CD4-positive, alpha-beta T cell (primary cell): ENCODE measurements around the gene MRPL19. TPM values are rescaled to one million over a fixed set of nuclear protein-coding genes. Genes with fewer than 3 reads are reported as not detected.

ENCODE experiments used
- ATAC-seq: fragments of 200-7000 bp; cut with Tn5 transposase; one replicate; pipeline ENCODE4 v1.10.0; 2022; ENCODE audit warnings: mild to moderate bottlenecking; ENCODE audit not compliant: poor library complexity
- CTCF ChIA-PET: fragments of 350-600 bp; sonication (Branson Sonifier 250); formaldehyde crosslinking; loops from one replicate; lab custom pipeline; 2021; ENCODE audit warnings: antibody characterized with exemption, inconsistent platforms; lab: Charles Lee
- POLR2A ChIA-PET: fragments of 350-600 bp; sonication (Branson Sonifier 250); formaldehyde crosslinking; loops from one replicate; lab custom pipeline; 2021; ENCODE audit warnings: antibody characterized with exemption, inconsistent platforms; lab: Charles Lee
- DNase-seq, 14 experiments: peaks; one replicate each; pipeline ENCODE4 v3.0.0-alpha.2; 2013 to 2020; ENCODE audit warnings: mixed read lengths in 2 of 14
- H3K27ac ChIP-seq, 2 donors: one replicate each; pipeline versions ENCODE4 v1.5.1 to v1.7.0; 2013; ENCODE audit warnings: low read length in 2 of 2, low read depth in 1 of 2, mild to moderate bottlenecking in 1 of 2
- H3K27me3 ChIP-seq, 2 experiments: 1 replicate in 1 of 2; 2 replicates in 1 of 2; pipeline versions ENCODE4 v1.6.1 to v1.7.0; 2013; ENCODE audit warnings: low read length in 2 of 2, control low read depth in 1 of 2, mild to moderate bottlenecking in 1 of 2, moderate library complexity in 1 of 2; ENCODE audit not compliant: insufficient read depth in 2 of 2, control insufficient read depth in 1 of 2
- H3K36me3 ChIP-seq: one replicate; pipeline ENCODE4 v1.6.1; 2013; ENCODE audit warnings: low read length, control low read depth; ENCODE audit not compliant: insufficient read depth
- H3K4me1 ChIP-seq: one replicate; pipeline ENCODE4 v1.6.1; 2013; ENCODE audit warnings: low read length, control low read depth; ENCODE audit not compliant: insufficient read depth
- H3K4me3 ChIP-seq: one replicate; pipeline ENCODE4 v1.5.1; 2013; ENCODE audit warnings: mild to moderate bottlenecking, low read length, moderate library complexity
- H3K9me3 ChIP-seq, 2 experiments: 1 replicate in 1 of 2; 2 replicates in 1 of 2; pipeline versions ENCODE4 v1.6.1 to v1.7.0; 2013; ENCODE audit warnings: low read length in 2 of 2, mild to moderate bottlenecking in 2 of 2, control low read depth in 1 of 2, moderate library complexity in 1 of 2; ENCODE audit not compliant: control insufficient read depth in 1 of 2, insufficient read depth in 1 of 2
- H3K27ac Mint-ChIP-seq: one replicate; pipeline ENCODE4 v1.8.0; 2020; ENCODE audit warnings: mixed read lengths
- H3K27me3 Mint-ChIP-seq: one replicate; pipeline ENCODE4 v1.8.0; 2021; ENCODE audit warnings: mixed read lengths
- H3K36me3 Mint-ChIP-seq: one replicate; pipeline ENCODE4 v1.8.0; 2021; ENCODE audit warnings: low read depth, mixed read lengths
- H3K4me1 Mint-ChIP-seq: one replicate; pipeline ENCODE4 v1.8.0; 2021; ENCODE audit warnings: low read depth, mixed read lengths
- H3K4me3 Mint-ChIP-seq: one replicate; pipeline ENCODE4 v1.8.0; 2020; ENCODE audit warnings: mild to moderate bottlenecking, mixed read lengths
- H3K9me3 Mint-ChIP-seq: one replicate; pipeline ENCODE4 v1.8.0; 2020; ENCODE audit warnings: mixed read lengths
- intact Hi-C, 2 experiments: fragments of 100-400 bp; cut with DNase I in 1 of 2; cut with micrococcal nuclease in 1 of 2; formaldehyde crosslinking; loops; one replicate each; pipeline versions ENCODE4 v1.15.1 to v1.9.0; 2023 to 2025; cut with DNase I, micrococcal nuclease
- total RNA-seq, 174 experiments: library from RNA in 2 of 174; stranded (reverse) in 2 of 174; gene quantifications; one replicate each; pipeline ENCODE4 v1.2.3 and lab custom pipeline; 2021 to 2026
- TF ChIP-seq, protein P1 (sequence below): fragments of 200-600 bp; IDR thresholded peaks from one replicate; pipeline ENCODE4 v1.8.0; 2022; ENCODE audit warnings: antibody characterized with exemption, mild to moderate bottlenecking

The MRPL19 gene
- total RNA-seq, 2 experiments from 2014 or later, result 10.7 to 14.9 TPM

DNA sequence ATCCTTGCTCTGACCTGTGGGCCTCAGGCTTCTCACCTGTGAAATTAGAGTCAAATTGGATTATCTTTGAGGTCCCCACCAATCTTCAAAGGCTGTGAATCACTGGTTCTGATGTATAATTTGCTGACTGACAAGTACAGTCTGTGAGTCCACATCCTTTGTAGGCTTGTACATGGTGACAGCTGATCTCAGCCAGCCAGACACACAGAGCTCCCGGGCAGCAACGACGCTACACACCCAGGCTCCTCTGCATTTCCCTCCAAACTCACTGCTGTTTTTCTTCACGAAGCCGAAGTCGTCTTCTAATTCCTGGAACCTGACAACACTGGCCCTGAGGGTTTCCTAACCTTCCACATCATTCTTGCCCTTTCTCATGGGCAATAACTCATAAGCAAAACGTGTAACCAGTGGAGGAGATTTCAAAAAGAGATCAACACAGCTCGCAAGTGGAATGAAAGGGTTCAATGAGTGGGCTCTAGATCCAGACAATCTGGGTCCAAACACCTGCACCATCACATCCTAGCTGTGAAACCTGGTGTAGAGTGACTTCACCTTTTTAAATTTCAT lies 47.9 kb upstream of the MRPL19 start:
- no peaks in the 10 kb centered on the region for H3K4me1 Mint-ChIP-seq
- H3K27ac Mint-ChIP-seq, result no peak overlapping the region
- intact Hi-C loops, result no loop called here
- Histone ChIP-seq H3K27me3 (no peaks in the 10 kb centered on the region), H3K4me1 (no peaks in the 10 kb centered on the region), H3K9me3 (peaks cover 0 to 5% of the 10 kb centered on the region in 2 experiments), H3K4me3 (no peak overlapping the region), H3K36me3 (no peaks in the 10 kb centered on the region), H3K27ac (no peak overlapping the region)
- TF ChIP-seq, protein P1, sequence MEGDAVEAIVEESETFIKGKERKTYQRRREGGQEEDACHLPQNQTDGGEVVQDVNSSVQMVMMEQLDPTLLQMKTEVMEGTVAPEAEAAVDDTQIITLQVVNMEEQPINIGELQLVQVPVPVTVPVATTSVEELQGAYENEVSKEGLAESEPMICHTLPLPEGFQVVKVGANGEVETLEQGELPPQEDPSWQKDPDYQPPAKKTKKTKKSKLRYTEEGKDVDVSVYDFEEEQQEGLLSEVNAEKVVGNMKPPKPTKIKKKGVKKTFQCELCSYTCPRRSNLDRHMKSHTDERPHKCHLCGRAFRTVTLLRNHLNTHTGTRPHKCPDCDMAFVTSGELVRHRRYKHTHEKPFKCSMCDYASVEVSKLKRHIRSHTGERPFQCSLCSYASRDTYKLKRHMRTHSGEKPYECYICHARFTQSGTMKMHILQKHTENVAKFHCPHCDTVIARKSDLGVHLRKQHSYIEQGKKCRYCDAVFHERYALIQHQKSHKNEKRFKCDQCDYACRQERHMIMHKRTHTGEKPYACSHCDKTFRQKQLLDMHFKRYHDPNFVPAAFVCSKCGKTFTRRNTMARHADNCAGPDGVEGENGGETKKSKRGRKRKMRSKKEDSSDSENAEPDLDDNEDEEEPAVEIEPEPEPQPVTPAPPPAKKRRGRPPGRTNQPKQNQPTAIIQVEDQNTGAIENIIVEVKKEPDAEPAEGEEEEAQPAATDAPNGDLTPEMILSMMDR, result no peak
- H3K27me3 Mint-ChIP-seq, result peaks cover 4% of the 10 kb centered on the region
- ATAC-seq (no peak), DNase-seq (no peak)
- CTCF ChIA-PET, result no interaction called here
- no peak overlapping the region for H3K4me3 Mint-ChIP-seq
- no peaks in the 10 kb centered on the region for H3K36me3 Mint-ChIP-seq
- POLR2A ChIA-PET, result no interaction called here
- no peaks in the 10 kb centered on the region for H3K9me3 Mint-ChIP-seq

DNA sequence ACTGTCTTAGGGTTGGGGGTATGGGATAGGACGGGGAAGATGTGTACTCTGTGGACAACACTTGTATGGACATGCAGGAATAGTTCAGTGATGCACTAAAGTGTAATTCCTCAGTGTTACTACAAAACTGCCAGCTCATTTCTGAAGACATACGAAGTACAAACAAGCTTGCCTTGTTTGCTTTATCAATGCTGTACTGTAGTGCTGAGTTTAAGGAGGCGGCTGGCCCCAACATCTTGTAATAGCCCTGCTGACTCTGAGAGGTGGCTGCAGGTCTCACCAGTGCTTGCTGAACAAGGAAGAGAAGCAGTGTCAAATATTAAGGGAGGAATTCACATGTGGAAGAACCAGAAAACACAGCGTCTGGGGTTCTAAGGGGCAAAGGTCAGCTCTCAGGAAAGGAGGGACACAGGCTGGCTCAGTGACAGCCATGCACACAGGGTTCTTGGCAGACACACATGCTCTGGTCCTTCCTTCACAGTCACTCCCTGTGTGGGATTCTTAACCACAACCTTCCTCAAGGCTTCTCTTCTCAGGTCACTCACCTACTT lies 46.0 kb upstream of the MRPL19 start:
- CTCF ChIA-PET, result no interaction called here
- POLR2A ChIA-PET, result no interaction called here
- H3K36me3 ChIP-seq, result no peaks in the 10 kb centered on the region
- TF ChIP-seq, protein P1, result no peak
- no peak overlapping the region for H3K4me3 ChIP-seq
- Mint-ChIP-seq H3K4me3 (no peak overlapping the region), H3K4me1 (no peaks in the 10 kb centered on the region), H3K36me3 (no peaks in the 10 kb centered on the region), H3K27me3 (peaks cover 15% of the 10 kb centered on the region), H3K27ac (no peak overlapping the region), H3K9me3 (no peaks in the 10 kb centered on the region)
- H3K4me1 ChIP-seq, result no peaks in the 10 kb centered on the region
- H3K27me3 ChIP-seq, result peaks cover 0 to 2% of the 10 kb centered on the region in 2 experiments
- H3K9me3 ChIP-seq, result peaks cover 0 to 5% of the 10 kb centered on the region in 2 experiments
- intact Hi-C loops, result loop anchor here in 1 of 2 experiments (10.0 kb wide), 1 partner anchor 536 kb away; no protein-coding TSS in a partner anchor
- no peak overlapping the region for H3K27ac ChIP-seq
- no peak for DNase-seq
- no peak for ATAC-seq

DNA sequence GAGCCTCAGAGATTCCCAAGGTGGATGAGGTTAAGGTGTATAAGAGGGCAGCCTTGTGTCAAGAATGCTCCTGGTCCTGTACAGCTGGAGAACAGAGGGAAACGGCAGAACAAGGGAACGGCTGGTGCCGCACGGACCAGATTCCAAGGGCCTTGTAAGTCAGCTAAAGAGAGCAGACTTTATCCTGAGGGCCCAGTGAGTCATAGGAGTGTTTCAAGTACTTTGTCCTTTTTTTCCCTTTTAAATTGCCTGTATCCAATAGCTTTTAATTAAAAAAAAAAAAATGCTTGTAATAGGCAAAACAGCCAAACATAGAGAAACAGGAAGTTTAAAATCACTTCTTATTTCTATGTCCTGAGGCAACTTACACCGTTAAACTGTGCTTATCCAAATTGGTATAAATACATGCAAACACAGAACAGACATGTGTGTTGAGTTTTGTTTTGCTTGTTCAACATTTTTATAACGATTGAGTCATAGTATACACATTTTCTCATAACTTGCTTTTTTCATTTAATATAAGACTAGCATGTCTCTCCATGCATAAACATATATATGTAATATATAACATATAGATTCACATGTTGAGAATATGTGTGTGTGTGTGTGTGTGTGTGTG lies 43.8 kb upstream of the MRPL19 start:
- Histone ChIP-seq H3K9me3 (peaks cover 0 to 5% of the 10 kb centered on the region in 2 experiments), H3K36me3 (no peaks in the 10 kb centered on the region), H3K4me1 (no peaks in the 10 kb centered on the region), H3K27ac (no peak overlapping the region), H3K27me3 (peaks cover 6 to 14% of the 10 kb centered on the region in 2 experiments), H3K4me3 (no peak overlapping the region)
- DNase-seq (no peak), ATAC-seq (no peak)
- no peak overlapping the region for H3K4me3 Mint-ChIP-seq
- POLR2A ChIA-PET, result no interaction called here
- CTCF ChIA-PET, result no interaction called here
- no peaks in the 10 kb centered on the region for H3K9me3 Mint-ChIP-seq
- TF ChIP-seq, protein P1, result no peak
- intact Hi-C loops, result loop anchor here in 1 of 2 experiments (10.0 kb wide), 1 partner anchor 538 kb away; no protein-coding TSS in a partner anchor
- H3K27ac Mint-ChIP-seq, result no peak overlapping the region
- H3K4me1 Mint-ChIP-seq, result no peaks in the 10 kb centered on the region
- H3K27me3 Mint-ChIP-seq, result peaks cover 35% of the 10 kb centered on the region
- no peaks in the 10 kb centered on the region for H3K36me3 Mint-ChIP-seq
